ENCODE data around the gene PHACTR1. TPM values are rescaled to one million over a fixed set of nuclear protein-coding genes. Genes with fewer than 3 reads are reported as not detected.

Gene PHACTR1
- total RNA-seq, 1 experiment from 2014 or later = 15.5 TPM

GRCh38 chr6:13216236-13217014 lies 499.9 kb downstream of the PHACTR1 start (continued):
- TF ChIP-seq PRDM15 (CRISPR knock-in tag; IDR thresholded peaks at IDR 0.05) (no peak), HMGXB4 (CRISPR knock-in tag; IDR thresholded peaks at IDR 0.05) (no peak), EMX1 (CRISPR knock-in tag; IDR thresholded peaks at IDR 0.05) (no peak), GTF2I (CRISPR knock-in tag; conservative IDR thresholded peaks at IDR 0.05) (no peak), CREB1 (CRISPR knock-in tag; IDR thresholded peaks at IDR 0.05) (no peak)

- no peak overlapping the region for H3K27ac Mint-ChIP-seq
- TF ChIP-seq ZNF138 (CRISPR knock-in tag; conservative IDR thresholded peaks at IDR 0.05) = no peak
- TF ChIP-seq NFE2L1 (CRISPR knock-in tag; IDR thresholded peaks at IDR 0.05) = no peak
- TF ChIP-seq ATF3 (CRISPR knock-in tag; conservative IDR thresholded peaks at IDR 0.05) = no peak
- TF ChIP-seq PRRX2 (CRISPR knock-in tag; IDR thresholded peaks at IDR 0.05) = no peak
- no peak for TF ChIP-seq ZBTB21 (CRISPR knock-in tag; IDR thresholded peaks at IDR 0.05; ENCODE audit: borderline replicate concordance)
- no peak for TF ChIP-seq TEAD4 (CRISPR knock-in tag; IDR thresholded peaks at IDR 0.05)
- no peak for TF ChIP-seq SOX15 (CRISPR knock-in tag; IDR thresholded peaks at IDR 0.05)
- TF ChIP-seq NFYB (CRISPR knock-in tag; conservative IDR thresholded peaks at IDR 0.05; ENCODE audit: low read depth) = no peak
- H3K36me3 Mint-ChIP-seq = no peaks in the 10 kb centered on the region
- ChIA-PET CTCF (no interaction called here), POLR2A (no interaction called here)
- no peaks in the 10 kb centered on the region for H3K4me1 Mint-ChIP-seq
- no peaks in the 10 kb centered on the region for H3K9me3 Mint-ChIP-seq
- no peak for DNase-seq (ENCODE audit: low spot score)
- no peaks in the 10 kb centered on the region for H3K27me3 Mint-ChIP-seq (ENCODE audit: low read depth)
- ATAC-seq = no peak
- no peak overlapping the region for H3K4me3 Mint-ChIP-seq
These were observed 500.8 kb downstream of the PHACTR1 start for GRCh38 chr6:13217206-13217905.

GRCh38 chr6:13220266-13220665 lies 503.7 kb downstream of the PHACTR1 start:
- no peaks in the 10 kb centered on the region for H3K36me3 Mint-ChIP-seq
- no peak overlapping the region for H3K27ac Mint-ChIP-seq
- DNase-seq (ENCODE audit: low spot score) (no peak), ATAC-seq (no peak)
- CTCF ChIA-PET = no interaction called here
- H3K4me3 Mint-ChIP-seq = no peak overlapping the region
- H3K9me3 Mint-ChIP-seq = no peaks in the 10 kb centered on the region
- H3K27me3 Mint-ChIP-seq (ENCODE audit: low read depth) = no peaks in the 10 kb centered on the region
- no peaks in the 10 kb centered on the region for H3K4me1 Mint-ChIP-seq
- POLR2A ChIA-PET = no interaction called here
- TF ChIP-seq ZNF317 (CRISPR knock-in tag; IDR thresholded peaks at IDR 0.05; ENCODE audit: borderline replicate concordance, low read depth) (no peak), JUN (CRISPR knock-in tag; IDR thresholded peaks at IDR 0.05) (no peak), GRHL2 (CRISPR knock-in tag; IDR thresholded peaks at IDR 0.05; ENCODE audit: insufficient replicate concordance, severe bottlenecking) (no peak), CBFB (CRISPR knock-in tag; IDR thresholded peaks at IDR 0.05; ENCODE audit: low read depth) (no peak), USF1 (CRISPR knock-in tag; IDR thresholded peaks at IDR 0.05) (no peak), FOXJ3 (CRISPR knock-in tag; IDR thresholded peaks at IDR 0.05; ENCODE audit: borderline replicate concordance) (no peak), FOXP1 (CRISPR knock-in tag; IDR thresholded peaks at IDR 0.05; ENCODE audit: borderline replicate concordance) (no peak), NFE2L1 (CRISPR knock-in tag; IDR thresholded peaks at IDR 0.05) (no peak), TEAD1 (CRISPR knock-in tag; IDR thresholded peaks at IDR 0.05) (no peak), JAZF1 (CRISPR knock-in tag; IDR thresholded peaks at IDR 0.05) (no peak), HMGA2 (CRISPR knock-in tag; IDR thresholded peaks at IDR 0.05) (no peak), NFATC4 (CRISPR knock-in tag; IDR thresholded peaks at IDR 0.05) (no peak), RORB (CRISPR knock-in tag; IDR thresholded peaks at IDR 0.05) (no peak)

Data from WTC11 (cell line).